Tibial nerve (tissue), 3 donors: ENCODE results near the gene SYPL1.

Experiments
- POLR2A ChIP-seq, 2 donors: fragments of 450-650 bp; IDR thresholded peaks; one replicate each; pipeline ENCODE4 v1.6.1; 2017; ENCODE audit warnings: antibody characterized with exemption in 2 of 2, mild to moderate bottlenecking in 2 of 2, moderate library complexity in 2 of 2
- TF ChIP-seq, protein P1 (sequence below), 5 experiments: fragments of 200-600 bp in 3 of 5; fragments of 450-650 bp in 2 of 5; sonication (generic) in 3 of 5; IDR thresholded peaks; one replicate each; pipeline ENCODE4 v1.5.1; 2016 to 2019; ENCODE audit warnings: antibody characterized with exemption in 5 of 5, mild to moderate bottlenecking in 3 of 5, moderate library complexity in 2 of 5

DNA sequence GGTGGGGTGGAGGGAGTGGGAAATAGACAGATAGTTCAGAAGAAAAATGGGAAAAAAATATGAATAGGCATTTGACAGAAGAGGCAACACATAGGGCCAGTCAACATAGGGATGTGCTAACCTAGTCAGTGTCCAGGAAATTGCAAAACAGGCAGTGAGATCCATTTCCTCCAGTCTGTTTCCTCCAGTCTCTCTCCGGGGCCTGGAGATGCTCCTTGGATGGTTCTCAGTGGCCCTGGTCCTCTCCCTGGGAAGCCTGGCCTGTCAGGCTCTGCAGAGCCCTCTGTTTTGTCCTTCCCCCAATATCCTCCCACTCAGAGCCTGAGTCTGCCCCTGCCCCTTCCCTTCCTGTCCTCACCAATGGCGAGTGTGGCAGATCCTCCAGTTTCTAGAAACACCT is 52.6 kb downstream of the SYPL1 start:
- TF ChIP-seq, protein P1, sequence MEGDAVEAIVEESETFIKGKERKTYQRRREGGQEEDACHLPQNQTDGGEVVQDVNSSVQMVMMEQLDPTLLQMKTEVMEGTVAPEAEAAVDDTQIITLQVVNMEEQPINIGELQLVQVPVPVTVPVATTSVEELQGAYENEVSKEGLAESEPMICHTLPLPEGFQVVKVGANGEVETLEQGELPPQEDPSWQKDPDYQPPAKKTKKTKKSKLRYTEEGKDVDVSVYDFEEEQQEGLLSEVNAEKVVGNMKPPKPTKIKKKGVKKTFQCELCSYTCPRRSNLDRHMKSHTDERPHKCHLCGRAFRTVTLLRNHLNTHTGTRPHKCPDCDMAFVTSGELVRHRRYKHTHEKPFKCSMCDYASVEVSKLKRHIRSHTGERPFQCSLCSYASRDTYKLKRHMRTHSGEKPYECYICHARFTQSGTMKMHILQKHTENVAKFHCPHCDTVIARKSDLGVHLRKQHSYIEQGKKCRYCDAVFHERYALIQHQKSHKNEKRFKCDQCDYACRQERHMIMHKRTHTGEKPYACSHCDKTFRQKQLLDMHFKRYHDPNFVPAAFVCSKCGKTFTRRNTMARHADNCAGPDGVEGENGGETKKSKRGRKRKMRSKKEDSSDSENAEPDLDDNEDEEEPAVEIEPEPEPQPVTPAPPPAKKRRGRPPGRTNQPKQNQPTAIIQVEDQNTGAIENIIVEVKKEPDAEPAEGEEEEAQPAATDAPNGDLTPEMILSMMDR (IDR thresholded peaks at IDR 0.05) = no peak
- TF ChIP-seq POLR2A (IDR thresholded peaks at IDR 0.05) = no peak
